ENCODE results near the gene BCAP31.

Gene BCAP31

GRCh38 chrX:153671589-153672530 lies 52.3 kb downstream of the BCAP31 start:
- no peak for DNase-seq

GRCh38 chrX:153670748-153671588 lies 53.2 kb downstream of the BCAP31 start:
- no peak for DNase-seq

- DNase-seq: no peak
Measured at GRCh38 chrX:153669901-153670731, 54.1 kb downstream of the BCAP31 start.

GRCh38 chrX:153669174-153669890 lies 54.9 kb downstream of the BCAP31 start:
- DNase-seq: no peak

GRCh38 chrX:153668423-153669173 lies 55.6 kb downstream of the BCAP31 start:
- no peak for DNase-seq

GRCh38 chrX:153667956-153668396 lies 56.2 kb downstream of the BCAP31 start:
- peak; percentile 71 to 85 for DNase-seq

GRCh38 chrX:153667281-153667955 lies 56.8 kb downstream of the BCAP31 start:
- DNase-seq: no peak

- DNase-seq: no peak
Measured at GRCh38 chrX:153665726-153666306, 58.4 kb downstream of the BCAP31 start.

GRCh38 chrX:153662266-153662665 lies 61.9 kb downstream of the BCAP31 start:
- no peak for DNase-seq

GRCh38 chrX:153659268-153659667 lies 64.9 kb downstream of the BCAP31 start:
- DNase-seq: no peak

- no peak for DNase-seq
Measured at GRCh38 chrX:153657161-153657560, 67.0 kb downstream of the BCAP31 start.

- DNase-seq: no peak
Measured at GRCh38 chrX:153653556-153653955, 70.6 kb downstream of the BCAP31 start.

- DNase-seq: no peak
Measured at GRCh38 chrX:153651540-153652079, 72.6 kb downstream of the BCAP31 start.

GRCh38 chrX:153650959-153651358 lies 73.2 kb downstream of the BCAP31 start:
- DNase-seq: no peak
